Fibroblast of villous mesenchyme (primary cell): Measurements from ENCODE around the gene OR2W1. TPM values are rescaled to one million over a fixed set of nuclear protein-coding genes. Genes with fewer than 3 reads are reported as not detected.

Experiments
- DNase-seq: peaks from one replicate; pipeline ENCODE4 v3.0.0-alpha.2; 2010; ENCODE audit warnings: low read depth
- H3K4me3 ChIP-seq: 2 replicates; pipeline ENCODE4 v1.5.1; 2011; ENCODE audit warnings: low read depth, mild to moderate bottlenecking, low read length
- total RNA-seq: library from RNA; depleted of rRNA; stranded (reverse); fragments of >200 nt; gene quantifications from 2 replicates; pipeline ENCODE4 v1.2.3, GENCODE V29; 2012
- TF ChIP-seq, protein P1 (sequence below): IDR thresholded peaks from 2 replicates; pipeline ENCODE4 v1.5.1; 2012; ENCODE audit warnings: low read depth, mild to moderate bottlenecking, low read length; ENCODE audit not compliant: insufficient read depth

OR2W1 gene
- total RNA-seq, 1 donor = not detected

DNA sequence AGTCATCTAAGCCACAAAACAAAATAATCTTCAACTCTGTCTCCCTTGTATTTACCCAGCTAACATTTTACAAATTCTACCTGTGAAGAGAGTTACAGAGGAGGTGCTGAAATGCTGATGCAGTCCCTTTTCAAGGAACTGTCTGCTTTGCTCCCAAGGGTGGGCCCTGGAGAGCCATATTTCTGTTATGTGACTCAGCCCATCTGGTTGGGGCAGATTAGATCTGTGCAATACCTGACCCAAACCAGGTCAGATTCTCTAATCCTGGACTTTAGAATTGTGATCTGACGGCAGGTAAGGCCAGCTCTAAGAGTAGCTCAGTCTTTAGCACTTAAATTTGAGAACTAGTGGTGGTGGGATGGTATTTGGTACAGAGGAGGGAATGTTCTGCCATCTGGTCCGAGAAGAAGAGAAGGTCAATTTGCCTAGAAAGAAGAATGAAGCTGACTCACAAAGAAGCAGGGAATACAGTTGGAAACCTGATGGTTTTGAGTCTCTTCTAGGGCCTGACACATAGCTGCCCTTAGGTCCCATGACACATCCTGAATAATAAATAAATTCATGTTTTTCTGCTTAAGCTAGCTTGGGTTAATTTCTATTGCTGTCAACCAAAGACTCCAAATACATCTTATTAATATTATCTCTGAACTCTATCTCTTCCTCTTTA, 48.0 kb downstream of the OR2W1 start:
- H3K4me3 ChIP-seq = no peak overlapping the region
- TF ChIP-seq, protein P1, sequence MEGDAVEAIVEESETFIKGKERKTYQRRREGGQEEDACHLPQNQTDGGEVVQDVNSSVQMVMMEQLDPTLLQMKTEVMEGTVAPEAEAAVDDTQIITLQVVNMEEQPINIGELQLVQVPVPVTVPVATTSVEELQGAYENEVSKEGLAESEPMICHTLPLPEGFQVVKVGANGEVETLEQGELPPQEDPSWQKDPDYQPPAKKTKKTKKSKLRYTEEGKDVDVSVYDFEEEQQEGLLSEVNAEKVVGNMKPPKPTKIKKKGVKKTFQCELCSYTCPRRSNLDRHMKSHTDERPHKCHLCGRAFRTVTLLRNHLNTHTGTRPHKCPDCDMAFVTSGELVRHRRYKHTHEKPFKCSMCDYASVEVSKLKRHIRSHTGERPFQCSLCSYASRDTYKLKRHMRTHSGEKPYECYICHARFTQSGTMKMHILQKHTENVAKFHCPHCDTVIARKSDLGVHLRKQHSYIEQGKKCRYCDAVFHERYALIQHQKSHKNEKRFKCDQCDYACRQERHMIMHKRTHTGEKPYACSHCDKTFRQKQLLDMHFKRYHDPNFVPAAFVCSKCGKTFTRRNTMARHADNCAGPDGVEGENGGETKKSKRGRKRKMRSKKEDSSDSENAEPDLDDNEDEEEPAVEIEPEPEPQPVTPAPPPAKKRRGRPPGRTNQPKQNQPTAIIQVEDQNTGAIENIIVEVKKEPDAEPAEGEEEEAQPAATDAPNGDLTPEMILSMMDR = no peak
- DNase-seq = no peak

DNA sequence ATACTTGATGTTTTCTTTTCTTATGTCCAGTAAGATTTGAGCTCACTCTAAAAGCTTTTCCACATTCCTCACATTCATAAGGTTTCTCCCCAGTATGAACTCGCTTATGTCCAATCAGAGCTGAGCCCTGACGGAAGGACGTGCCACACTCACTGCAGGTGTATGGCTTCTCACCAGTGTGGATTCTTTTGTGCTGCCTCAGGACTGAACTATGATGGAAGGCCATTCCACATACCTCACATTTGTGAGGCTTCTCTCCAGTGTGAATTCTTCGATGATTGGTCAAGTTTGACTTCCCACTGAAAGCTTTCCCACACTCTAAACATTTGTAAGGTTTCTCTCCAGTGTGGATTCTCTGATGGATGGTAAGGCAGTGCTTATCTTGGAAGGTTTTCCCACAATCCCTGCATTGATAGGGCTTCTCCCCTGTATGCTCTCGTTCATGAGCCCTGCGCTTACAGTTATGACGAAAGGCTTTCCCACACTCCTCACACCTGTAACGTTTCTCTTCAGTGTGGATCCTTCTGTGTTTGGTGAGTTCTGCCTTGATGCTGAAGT, 49.8 kb downstream of the OR2W1 start:
- TF ChIP-seq, protein P1 = no peak
- no peak overlapping the region for H3K4me3 ChIP-seq
- DNase-seq = no peak

Other genes starting within 250 kb of the OR2W1 start
- 57.0 and 76.9 TPM in 2 replicates for gene TRIM27, start 121.2 kb downstream of the OR2W1 start, total RNA-seq
- 0.43 and 0.97 TPM in 2 replicates for gene ZNF311, start 39.9 kb downstream of the OR2W1 start, total RNA-seq
- gene OR2B3, start 42.1 kb upstream of the OR2W1 start, total RNA-seq = not detected in 2 replicates
- not detected in 2 replicates for gene OR2J1, start 54.3 kb upstream of the OR2W1 start, total RNA-seq
- under 0.01 TPM in 1 of 2 replicates, not detected in the other for gene OR2J3, start 62.9 kb upstream of the OR2W1 start, total RNA-seq
- gene OR2J2, start 125.7 kb upstream of the OR2W1 start, total RNA-seq = not detected in 2 replicates